Stomach (tissue), 4 donors: ENCODE measurements around the gene OR5AR1.

Source experiments
- POLR2A ChIP-seq, 4 donors: fragments of 450-650 bp; IDR thresholded peaks; one replicate each; pipeline ENCODE4 v1.6.1; 2016; ENCODE audit warnings: antibody characterized with exemption in 4 of 4, control low read depth in 2 of 4, mild to moderate bottlenecking in 1 of 4, moderate library complexity in 1 of 4
- TF ChIP-seq, protein P1 (sequence below), 7 experiments: fragments of 450-650 bp in 4 of 7; fragments of 200-600 bp in 3 of 7; sonication (generic) in 3 of 7; IDR thresholded peaks; one replicate each; pipeline ENCODE4 v1.5.1; 2016 to 2019; ENCODE audit warnings: antibody characterized with exemption in 7 of 7, control low read depth in 2 of 7, mild to moderate bottlenecking in 1 of 7

GRCh38 chr11:56637500-56637899 lies 26.0 kb upstream of the OR5AR1 start:
- TF ChIP-seq, protein P1, sequence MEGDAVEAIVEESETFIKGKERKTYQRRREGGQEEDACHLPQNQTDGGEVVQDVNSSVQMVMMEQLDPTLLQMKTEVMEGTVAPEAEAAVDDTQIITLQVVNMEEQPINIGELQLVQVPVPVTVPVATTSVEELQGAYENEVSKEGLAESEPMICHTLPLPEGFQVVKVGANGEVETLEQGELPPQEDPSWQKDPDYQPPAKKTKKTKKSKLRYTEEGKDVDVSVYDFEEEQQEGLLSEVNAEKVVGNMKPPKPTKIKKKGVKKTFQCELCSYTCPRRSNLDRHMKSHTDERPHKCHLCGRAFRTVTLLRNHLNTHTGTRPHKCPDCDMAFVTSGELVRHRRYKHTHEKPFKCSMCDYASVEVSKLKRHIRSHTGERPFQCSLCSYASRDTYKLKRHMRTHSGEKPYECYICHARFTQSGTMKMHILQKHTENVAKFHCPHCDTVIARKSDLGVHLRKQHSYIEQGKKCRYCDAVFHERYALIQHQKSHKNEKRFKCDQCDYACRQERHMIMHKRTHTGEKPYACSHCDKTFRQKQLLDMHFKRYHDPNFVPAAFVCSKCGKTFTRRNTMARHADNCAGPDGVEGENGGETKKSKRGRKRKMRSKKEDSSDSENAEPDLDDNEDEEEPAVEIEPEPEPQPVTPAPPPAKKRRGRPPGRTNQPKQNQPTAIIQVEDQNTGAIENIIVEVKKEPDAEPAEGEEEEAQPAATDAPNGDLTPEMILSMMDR (IDR thresholded peaks at IDR 0.05): no peak
- TF ChIP-seq POLR2A (IDR thresholded peaks at IDR 0.05): no peak
